GM21619 (cell line): Measurements from ENCODE around the gene MED13.
"Not testable (repeated sequence)": the region's sequence is repeated elsewhere in the genome, so short reads cannot be mapped to it uniquely, and the experiment has no call there.

Experiments
- ATAC-seq: cut with Tn5 transposase; IDR thresholded peaks from one replicate; pipeline ENCODE4 v1.9.1; 2021; ENCODE audit not compliant: unreplicated experiment

The MED13 gene

DNA sequence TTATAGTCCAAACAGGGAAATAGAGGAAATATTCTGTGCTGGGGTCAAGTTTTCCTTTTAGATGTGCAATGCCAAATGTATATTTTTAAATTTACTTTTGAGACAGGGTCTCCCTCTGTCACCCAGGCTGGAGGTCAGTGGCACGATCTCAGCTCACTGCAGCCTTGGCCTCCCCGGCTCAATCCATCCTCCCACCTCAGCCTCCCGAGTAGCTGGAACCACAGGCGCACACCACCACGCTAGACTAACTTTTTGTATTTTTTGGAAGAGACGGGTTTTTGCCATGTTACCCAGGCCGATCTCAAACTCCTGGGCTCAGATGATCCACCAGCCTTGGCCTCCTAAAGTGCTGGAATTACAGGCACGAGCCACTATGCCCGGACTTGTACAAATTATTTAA, 25.8 kb upstream of the MED13 start:
- no peak for ATAC-seq

DNA sequence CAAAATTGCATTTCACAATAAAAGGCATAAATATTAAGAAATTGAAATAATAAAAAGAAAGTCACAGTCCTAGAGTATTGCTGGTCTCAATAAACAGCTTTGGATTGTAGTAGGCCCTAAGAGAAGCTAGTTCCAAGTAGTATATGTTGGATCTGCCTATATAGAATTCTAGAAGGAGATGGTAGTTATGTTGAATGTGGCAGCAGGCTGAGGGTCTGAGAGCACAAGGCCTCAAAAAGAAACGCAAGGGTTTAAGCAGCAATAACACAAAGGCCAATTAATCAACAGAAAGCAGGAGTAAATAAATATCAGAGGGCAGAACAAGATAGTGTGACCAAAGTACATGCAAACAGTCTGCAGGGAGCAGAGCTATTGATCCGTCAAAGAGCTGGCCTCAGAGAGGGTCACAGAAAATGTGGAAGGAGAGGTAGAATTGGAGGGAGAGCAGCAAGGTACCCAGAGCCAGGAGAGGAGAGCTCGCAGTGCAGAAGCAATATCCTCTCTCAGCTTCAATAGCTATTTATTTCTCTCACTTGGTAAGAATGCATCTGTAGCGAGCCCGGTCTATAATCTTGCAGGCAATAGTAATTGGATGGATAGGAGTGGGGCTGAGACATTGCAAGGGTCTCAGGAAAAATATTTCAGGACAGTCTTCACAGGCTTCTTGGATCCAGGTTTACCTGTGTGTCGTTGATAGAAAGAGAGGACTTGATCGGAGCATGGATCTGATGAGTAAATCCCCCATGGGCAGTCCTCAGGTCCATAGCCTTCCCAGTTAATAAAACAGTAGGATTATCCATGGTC, 25.1 kb upstream of the MED13 start:
- ATAC-seq: no peak

DNA sequence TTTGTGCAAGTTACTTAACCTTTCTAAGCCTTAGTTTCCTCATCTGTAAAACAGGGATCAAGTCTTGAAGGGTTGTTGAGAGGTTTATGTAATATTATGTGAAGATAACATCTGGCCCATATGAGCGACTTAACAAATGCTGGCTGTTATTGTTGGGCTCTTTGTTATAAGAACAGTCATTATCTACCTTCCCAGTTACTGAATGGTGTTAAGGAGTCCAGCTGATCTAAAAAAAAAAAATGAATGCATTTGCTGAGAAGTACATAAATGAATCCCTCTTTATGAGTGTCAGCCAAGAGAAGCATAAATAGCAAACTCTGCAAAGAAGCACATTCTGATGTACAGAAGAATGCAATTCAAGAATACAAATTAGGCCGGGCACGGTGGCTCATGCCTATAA, 24.3 kb upstream of the MED13 start:
- no peak for ATAC-seq

DNA sequence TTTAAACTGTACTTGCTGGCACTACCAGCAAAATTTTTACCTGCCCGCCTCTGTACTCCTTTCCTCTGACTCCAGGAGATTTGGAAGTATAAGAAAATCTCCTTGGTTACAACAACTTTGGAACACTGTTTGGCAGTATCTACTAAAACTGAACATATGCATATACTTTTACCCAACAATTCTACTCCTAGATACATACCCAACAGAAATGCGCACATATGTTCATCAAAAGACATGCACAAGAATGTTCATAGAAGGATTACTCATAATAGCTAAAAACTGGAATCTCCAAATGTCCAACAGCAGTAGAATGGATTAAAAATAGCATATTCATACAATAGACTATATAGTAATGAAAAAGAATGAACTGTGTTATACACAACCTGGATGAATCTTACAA, 21.7 kb upstream of the MED13 start:
- ATAC-seq: no peak

DNA sequence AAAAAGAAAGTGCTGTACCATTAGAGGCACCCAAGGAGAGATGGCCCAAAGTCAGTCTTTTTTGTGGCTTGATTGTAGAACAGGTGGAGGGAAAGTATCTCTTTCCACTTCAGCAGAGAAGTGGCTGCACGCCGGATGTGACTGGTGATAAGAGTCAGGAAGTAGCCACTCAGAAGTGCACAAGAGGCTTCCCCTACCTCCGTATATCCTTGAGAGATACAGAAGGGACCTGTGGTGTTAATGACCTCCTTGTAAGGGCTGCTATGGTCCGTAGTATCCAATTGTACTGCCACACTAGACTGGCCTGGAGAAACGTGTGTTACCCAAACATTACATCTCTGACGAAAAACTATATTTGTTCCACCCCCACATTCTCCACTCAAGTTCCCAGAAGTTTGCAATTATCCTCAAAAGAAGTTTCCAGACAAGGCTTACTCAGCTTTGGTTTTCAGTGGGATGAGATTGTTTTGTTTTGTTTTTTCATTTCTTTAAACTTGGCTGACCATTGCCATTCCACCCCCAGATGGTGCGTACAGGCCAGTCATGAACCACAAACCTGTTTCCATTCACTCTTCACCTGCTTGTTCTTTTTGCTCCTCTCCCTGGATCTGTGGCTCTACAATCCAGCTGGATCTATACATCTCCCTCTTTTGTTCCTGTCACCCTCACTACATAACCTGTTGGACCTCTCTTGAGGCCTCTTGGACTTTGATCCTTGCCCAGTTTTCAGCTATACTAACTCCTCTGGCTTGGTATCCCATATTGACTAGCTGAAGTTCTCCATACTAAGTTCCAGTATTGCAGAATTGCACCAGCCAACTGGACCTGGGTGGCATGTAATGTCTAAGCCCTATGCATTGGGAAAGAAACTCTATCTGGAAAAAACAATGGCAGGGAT, 20.7 kb upstream of the MED13 start:
- no peak for ATAC-seq

DNA sequence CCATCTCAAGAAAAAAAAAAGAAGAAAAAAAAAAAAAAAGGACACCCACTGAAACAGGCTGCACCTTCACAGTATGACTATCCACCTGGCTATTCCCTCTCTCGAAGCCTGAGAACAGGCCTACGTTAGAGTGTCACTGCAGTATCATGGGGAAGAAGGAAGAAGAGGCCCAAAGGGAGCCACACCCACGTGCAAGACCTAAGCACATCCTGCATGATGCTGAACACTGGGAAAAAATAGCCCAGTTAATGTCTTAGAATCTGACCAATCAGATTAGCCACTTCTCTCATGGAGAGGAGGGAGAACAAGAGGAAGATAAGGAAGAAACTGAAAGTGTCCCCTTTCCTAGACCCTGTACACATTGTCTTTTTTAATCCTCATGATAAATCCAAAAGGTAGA, 19.5 kb upstream of the MED13 start:
- ATAC-seq: no peak

DNA sequence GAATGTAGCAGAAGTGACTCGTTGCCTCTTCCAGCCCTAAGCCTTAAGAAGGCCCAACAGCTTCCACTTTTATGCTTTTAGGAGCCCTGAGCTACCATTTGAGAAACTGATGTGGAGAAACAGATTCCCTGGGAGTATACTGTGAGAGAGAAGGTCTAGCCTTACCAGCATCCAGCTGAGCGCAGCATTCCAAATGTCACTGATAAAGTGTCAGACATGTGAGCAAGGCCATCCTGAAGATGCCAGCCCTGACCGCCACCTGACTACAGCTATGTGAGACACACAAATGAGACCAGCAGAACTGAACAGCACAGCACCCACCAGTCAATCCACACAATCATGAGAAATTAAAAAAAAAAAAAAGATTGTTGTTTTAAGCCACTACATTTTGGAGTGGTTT, 18.6 kb upstream of the MED13 start:
- ATAC-seq: no peak

DNA sequence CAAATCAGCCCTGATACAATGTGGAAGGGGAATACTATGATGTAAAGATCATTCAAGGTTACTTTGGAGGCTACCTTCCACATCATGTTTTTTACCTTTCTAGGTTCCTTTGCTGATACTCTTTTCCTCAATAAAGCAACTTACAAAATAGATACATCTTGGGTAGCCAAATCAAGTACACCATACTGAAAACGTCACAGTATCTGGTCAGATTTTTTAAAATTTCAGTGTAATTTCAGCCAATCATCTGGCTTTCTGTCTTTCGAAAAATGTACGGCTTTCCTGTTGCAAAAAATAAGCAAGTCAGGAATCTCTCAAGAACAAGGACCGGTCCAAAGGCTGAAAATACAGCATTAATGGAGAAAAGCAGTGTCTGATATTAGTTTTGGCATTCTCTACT, 15.6 kb upstream of the MED13 start:
- ATAC-seq: no peak

DNA sequence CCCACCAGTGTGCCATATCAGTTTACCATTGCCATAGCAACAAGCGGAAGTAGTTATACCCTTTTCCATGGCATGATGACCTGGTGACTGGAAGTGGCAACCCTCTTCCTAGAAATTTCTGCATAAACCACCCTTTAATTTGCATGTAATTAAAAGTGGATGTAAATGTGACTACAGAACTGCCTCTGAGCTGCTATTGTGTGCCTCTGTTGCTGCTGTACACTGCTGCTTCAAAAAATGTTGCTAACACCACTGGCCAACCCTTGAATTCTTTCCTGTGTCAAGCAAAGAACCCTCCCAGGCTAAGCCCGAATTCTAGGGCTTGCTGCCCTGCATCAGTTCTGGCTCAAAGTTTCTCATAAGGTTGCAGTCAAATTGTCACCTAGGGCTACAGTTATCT, 12.9 kb upstream of the MED13 start:
- no peak for ATAC-seq

DNA sequence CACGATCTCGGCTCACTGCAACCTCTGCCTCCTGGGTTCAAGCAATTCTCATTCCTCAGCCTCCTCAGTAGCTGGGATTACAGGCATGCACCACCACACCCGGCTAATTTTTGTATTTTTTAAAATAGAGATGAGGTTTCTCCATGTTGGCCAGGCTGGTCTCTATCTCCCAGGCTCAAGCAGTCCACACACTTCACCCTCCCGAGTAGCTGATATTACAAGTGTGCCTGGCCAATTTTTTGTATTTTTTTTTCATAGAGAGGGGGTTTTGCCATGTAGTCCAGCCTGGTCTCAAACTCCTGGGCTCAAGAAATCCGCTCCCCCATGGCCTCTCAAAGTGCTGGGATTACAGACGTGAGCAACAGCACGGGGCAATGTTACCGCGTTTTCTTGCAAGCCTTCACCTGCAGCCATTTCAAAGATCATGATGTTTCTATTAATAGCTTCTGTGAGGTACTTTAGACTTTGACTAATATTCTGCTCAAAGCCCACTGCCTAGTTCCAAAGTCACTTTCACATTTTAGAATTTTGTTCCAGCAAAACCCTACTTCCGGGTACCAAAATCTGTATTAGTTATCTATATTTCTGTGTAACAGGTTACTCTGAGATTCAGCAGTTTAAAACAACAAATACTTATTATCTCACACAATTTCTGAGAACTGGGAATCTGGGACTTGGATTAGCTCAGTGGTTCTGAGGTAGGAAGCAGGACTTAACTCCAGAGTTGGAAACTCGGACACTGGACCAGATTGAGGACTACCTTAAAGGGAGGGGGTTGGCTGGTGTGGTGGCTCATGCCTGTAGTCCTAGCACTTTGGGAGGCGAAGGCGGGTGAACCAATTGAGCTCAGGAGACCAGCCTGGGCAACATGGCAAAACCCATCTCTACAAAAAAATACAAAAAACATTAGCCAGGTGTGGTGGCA, 12.0 kb upstream of the MED13 start:
- ATAC-seq: no peak

DNA sequence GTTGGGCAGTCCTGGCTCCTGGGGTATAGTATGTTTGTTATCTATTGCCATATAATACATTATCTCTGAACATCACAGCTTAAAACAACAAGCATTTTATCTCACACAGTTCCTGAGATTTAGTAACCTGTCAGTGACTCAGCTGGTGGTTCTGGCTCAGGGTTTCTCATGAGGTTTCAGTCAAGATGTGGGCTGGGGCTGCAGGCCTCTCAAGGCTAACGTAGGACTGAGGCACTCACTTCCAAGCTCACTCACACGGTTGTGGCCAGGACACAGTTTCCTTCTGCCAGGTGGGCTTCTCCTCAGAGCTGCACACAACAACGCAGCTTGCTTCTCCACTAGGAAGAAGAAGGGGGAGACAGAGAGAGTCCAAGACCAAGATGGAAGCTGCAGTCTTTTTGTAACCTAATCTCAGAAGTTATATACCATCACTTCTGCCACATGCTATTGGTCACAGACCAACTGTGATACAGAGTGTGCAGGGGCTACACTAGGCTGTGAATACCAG, 10.3 kb upstream of the MED13 start:
- ATAC-seq: no peak

DNA sequence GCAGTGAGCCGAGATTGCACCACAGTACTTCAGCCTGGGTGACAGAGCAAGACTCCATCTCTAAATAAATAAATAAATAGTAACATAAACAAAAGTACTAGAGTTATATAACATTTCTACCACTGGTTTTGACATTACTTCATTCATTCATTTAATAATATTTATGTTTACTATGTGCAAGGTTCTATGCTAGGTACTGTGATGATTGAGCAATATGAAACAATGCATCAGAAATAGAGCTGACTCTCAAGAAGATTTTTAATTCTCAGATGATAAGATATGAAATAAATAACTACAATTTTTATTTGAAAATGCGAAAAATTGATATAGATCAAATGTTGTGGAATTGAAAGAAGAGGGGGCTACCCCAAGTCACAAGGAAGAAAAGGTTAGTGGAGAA, 8.9 kb upstream of the MED13 start:
- ATAC-seq: no peak

DNA sequence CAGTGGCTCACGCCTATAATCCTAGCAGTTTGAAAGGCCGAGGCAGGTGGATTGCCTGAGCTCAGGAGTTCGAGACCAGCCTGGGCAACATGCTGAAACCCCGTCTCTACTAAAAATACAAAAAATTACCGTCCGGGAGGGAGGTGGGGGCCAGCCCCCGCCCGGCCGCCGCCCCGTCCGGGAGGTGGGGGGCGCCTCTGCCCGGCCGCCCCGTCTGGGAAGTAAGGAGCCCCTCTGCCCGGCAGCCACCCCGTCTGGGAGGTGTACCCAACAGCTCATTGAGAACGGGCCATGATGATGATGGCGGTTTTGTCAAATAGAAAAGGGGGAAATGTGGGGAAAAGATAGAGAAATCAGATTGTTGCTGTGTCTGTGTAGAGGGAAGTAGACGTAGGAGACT, 7.8 kb upstream of the MED13 start:
- ATAC-seq: not testable (repeated sequence)

DNA sequence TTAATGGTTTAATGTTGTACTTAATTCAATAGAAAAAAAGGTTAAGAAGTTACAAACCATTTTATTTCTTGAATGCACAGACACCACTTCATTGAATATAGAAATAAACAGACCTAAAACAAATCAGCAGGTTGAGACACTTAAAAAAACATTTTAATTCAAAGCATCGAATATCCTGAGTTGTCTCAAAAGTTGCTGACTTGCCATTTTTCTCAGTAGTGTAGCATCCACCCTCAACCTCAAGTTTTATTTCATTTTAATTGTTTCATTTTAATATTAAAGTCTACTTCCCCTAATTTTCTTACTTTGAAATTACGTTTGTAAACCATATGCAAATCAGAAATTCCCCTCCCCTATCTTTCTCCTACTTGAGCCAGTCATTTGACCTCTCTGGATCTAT, 5.8 kb upstream of the MED13 start:
- no peak for ATAC-seq

DNA sequence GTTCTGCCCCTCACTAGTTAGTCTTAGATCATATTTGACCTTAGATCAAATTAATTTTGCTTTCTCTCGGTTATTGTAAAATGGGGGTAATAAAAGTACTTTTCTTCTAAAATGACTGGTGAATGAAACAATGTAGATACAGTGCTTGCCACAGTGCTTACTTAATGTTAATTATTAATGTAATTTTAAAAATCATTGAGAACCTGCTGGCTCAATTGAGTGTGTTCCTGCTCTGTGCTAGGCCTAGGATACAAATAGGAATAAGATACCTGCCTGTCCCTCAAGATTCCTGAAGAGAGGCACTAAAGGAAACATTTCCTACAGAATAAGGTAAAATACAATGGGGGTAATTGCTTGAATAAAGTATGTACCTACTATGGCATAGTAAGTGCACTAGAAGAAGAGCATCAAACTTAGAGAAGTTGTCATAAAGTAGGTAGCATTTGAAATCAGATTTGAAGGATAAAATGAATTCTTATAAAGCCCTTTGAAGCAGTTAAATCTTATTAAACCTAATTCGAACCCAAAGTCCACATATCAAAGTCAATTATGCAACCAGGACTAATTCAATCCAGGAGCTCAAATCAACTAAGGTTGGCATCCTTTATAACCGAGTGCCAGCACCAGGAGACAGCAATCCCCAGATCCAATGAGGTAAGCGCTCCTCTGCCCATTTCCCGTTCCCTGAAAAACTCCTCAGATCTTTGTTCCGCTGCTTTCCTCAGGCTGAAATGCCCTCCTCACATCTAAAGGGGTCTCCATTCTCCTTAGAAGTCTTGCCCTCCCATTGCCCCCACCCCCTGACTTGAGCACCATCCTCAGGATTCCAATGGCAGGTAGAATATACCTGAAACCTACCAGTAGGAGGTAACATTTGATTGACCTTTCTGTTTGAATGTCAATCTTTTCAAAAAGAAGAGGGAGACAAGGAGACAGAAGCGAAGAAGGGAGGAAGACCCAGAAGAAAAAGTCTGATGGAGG, 2.4 kb upstream of the MED13 start:
- no peak for ATAC-seq

DNA sequence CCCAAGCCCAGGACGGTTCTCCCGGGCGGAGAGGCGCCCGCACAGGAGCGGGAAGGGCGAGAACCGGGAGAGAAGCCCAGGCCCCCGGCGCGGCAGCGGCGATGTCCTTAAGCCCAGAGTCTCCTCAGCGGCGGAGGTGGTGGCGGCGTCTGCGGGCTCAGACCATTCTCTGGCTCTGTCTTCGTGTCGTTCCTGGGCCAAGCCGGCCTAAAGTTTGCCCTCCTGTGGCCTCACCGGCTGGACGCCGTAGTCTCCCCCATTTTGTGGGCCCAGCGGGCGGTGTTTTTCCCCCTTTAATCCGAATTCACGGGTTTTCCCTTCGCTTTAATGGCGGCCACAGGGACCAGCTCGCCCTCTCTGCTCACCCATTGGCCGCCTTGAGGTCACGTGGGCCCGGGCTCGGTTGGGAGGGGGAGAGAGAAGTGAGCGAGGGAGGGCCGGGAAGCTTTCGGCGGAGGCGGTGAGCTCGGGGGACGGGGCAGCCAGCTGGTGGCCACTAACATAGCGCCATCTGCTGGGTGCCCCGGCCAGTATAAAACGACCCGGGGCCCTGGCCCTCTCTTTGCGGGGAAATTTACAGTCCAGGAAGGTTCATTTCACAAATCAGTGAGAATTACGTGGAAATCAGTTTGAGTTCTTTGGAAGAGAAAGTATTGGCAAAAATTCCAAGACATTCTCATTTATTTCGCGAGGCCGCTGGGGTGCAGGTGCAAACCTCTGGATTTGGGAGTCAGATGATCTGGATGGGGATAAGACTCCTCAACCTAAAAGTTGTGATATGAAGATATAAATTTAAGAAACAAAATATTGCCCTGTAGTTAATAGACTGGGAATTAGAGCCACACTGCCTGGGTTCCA, 762 bp upstream of the MED13 start:
- ATAC-seq: peak; percentile 92

DNA sequence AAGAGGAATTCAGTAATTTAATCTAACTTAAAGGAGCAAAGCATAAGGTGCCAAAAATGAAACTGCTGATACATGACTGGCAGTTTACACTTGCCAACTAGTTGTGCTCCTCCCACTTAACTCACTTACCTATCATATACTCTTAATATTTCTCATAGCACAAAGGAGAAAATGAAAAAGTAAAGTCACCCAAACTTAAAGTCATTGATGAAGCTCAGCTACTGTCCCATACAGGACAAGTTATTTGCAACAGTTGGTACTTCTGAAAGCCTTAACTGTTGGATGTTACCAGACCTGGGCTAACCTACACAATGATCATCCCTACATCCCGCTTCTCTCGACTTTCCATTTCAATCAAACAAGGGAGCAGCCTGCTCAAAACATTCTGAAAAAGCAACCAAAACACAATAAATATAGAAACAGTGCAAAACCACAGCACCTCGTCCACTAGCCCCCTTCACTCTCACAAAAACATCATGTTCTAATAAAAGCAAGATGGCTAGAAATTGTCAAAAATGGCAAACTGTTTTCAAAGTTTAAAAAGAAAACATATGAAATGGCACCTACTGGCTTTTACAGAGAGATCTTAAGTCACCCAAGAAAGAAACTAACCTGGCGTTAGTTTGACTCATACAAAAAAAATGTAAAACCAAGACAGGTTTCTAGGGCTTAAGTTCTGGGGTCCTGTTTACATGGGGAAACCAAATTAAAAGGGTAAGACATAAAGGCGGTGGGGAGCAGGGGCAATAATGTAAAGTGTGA, 868 bp downstream of the MED13 start:
- ATAC-seq: no peak

DNA sequence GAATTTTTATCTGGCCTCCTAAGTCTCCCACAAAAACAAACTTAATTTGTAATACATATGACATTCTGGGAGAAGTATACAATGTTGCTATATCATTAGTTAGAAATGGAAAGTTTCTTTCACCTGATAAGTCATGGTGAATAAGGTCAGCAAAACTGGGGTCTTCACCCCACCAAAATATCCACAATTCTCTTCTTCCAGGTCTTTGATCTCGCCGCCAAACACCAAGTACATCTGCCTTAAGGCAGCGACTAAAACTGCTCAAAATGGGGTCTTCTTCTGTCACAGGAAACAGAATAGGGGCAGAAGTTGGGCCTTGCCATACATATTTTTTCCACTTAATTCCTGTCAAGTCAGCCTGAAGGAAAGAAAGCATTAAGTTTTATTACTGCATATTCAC, 2.1 kb downstream of the MED13 start:
- no peak for ATAC-seq
